Measurements from ENCODE around the gene IL6R. TPM values are rescaled to one million over a fixed set of nuclear protein-coding genes. Genes with fewer than 3 reads are reported as not detected.
A peak's percentile ranks its signal among the peaks of the same experiment; 100 is the strongest.

The IL6R gene
- total RNA-seq, 3 donors from 2014 or later: 31.8 to 43.9 (median 42.5) TPM

DNA sequence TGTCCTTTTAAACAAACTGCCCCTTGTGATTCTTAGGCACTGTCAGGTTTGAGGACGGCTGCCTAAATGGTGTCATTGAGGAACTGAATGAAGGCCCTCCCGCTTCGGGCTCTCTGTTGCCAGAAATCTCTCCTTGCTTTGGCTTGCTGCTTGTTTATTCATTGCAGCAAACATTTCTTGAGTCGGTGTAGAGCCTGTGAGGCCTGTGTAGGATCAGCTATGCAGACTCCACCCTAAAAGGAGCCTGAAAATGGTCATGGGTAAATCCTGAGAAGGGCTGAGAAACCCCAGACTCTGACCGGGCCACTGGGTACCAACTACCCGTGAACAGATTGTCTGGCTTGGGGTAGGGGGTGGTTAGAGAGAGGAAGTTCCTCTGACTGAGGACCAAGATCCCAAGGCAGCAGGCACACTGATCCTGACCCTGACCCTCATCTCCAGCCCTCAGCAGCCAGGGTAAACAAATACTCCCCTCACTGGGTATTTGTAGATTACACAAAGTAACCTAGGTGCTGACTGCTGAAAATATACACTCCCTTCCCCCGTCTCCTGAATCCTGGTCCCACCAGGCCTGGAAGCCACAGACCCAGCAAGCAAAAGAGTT is 3.1 kb downstream of the IL6R start:
- Histone ChIP-seq H3K36me3 (ENCODE audit: low read depth) (no peaks in the 10 kb centered on the region), H3K9me3 (no peaks in the 10 kb centered on the region), H3K4me1 (ENCODE audit: low read depth) (peaks cover 30% of the 10 kb centered on the region), H3K4me3 (no peak overlapping the region)
- ATAC-seq (no peak), DNase-seq (peak in 1 of 3 donors; percentile 38)
- TF ChIP-seq, protein P1, sequence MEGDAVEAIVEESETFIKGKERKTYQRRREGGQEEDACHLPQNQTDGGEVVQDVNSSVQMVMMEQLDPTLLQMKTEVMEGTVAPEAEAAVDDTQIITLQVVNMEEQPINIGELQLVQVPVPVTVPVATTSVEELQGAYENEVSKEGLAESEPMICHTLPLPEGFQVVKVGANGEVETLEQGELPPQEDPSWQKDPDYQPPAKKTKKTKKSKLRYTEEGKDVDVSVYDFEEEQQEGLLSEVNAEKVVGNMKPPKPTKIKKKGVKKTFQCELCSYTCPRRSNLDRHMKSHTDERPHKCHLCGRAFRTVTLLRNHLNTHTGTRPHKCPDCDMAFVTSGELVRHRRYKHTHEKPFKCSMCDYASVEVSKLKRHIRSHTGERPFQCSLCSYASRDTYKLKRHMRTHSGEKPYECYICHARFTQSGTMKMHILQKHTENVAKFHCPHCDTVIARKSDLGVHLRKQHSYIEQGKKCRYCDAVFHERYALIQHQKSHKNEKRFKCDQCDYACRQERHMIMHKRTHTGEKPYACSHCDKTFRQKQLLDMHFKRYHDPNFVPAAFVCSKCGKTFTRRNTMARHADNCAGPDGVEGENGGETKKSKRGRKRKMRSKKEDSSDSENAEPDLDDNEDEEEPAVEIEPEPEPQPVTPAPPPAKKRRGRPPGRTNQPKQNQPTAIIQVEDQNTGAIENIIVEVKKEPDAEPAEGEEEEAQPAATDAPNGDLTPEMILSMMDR (IDR thresholded peaks at IDR 0.05): no peak
- intact Hi-C loops (cut with DNase I, micrococcal nuclease): loop anchor here in 1 of 2 donors (10.0 kb wide), 1 partner anchor 57 kb away; no protein-coding TSS in a partner anchor

DNA sequence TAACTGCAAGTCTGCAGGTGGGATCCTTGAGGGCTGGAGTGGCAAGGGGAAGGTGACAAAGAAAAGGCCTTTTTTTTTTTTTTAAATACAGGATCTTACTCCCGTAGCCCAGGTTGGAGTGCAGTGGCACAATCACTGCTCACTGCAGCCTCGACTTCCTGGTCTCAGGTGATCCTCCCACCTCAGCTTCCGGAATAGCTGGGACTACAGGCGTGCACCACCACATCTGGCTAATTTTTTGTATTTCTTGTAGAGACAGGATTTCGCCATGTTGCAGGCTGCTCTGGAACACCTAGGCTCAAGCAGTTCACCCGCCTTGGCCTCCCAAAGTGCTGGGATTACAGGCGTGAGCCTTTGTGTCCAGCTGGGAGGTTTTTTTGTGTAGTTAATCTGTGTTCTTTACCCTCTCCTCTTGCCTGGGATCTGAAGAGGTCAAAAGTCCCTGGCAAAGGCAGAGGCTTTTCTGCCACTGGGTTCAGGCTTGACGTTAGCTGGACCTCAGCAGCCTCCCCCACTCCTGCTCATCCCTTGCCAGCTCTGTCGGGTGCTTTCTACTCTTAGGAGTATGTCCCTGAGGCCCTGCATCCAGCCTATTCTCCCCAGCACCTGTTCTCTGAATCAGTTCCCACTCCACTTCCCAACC is 5.2 kb downstream of the IL6R start:
- DNase-seq (peak in 1 of 3 donors; percentile 31), ATAC-seq (no peak)
- intact Hi-C loops (cut with DNase I, micrococcal nuclease): no loop called here
- H3K4me3 ChIP-seq: no peak overlapping the region
- no peaks in the 10 kb centered on the region for H3K9me3 ChIP-seq
- no peaks in the 10 kb centered on the region for H3K36me3 ChIP-seq (ENCODE audit: low read depth)
- TF ChIP-seq, protein P1 (IDR thresholded peaks at IDR 0.05): no peak
- H3K4me1 ChIP-seq (ENCODE audit: low read depth): peaks cover 21% of the 10 kb centered on the region

DNA sequence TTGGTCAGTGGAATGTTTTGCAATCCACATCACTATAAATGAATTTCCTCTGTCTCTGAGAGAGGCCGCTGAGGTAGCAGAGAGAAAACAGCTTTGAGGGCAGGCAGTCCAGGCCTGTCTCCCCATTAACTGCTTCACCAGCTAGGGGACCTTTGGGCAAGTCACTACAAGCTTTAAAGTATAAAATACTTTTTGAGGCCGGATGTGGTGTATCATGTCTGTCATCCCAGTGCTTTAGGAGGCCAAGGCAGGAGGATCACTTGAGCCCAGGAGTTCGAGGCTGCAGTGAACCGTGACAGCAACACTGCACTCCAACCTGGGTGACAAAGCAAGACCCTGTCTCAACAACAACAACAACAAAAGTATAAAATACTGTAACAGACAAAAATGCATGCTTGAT is 6.4 kb downstream of the IL6R start:
- intact Hi-C loops (cut with DNase I, micrococcal nuclease): no loop called here
- no peaks in the 10 kb centered on the region for H3K36me3 ChIP-seq (ENCODE audit: low read depth)
- H3K9me3 ChIP-seq: no peaks in the 10 kb centered on the region
- ATAC-seq: no peak
- H3K4me1 ChIP-seq (ENCODE audit: low read depth): peaks cover 18% of the 10 kb centered on the region
- no peak for DNase-seq
- TF ChIP-seq, protein P1 (IDR thresholded peaks at IDR 0.05): no peak
- no peak overlapping the region for H3K4me3 ChIP-seq

DNA sequence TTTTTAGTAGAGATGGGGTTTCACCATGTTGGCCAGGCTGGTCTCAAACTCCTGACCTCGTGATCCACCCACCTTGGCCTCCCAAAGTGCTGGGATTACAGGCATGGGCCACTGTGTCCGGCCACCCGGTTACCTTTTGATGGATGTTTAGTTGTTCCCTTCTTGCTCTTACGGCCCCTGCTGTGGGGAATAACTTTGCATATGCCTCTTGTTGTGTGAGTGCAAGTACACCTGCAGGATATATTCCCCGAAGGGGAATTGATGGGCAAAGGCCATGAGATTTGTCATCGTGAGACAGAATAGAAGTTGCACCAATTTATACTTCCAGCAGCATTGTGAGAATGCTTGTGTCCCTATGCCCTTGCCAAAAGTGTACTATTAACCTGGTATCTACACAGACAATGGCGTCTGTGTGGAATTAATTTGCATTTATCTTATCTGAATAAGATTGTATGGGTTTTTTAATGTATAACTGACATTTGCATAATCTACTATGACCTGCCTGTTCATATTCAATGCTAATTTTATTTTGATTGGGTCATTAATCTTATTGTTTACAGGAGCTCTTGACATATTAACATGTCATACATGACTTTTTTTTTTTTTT is 8.1 kb downstream of the IL6R start:
- DNase-seq (no peak), ATAC-seq (no peak)
- H3K4me1 ChIP-seq (ENCODE audit: low read depth): peaks cover 15% of the 10 kb centered on the region
- no peak overlapping the region for H3K4me3 ChIP-seq
- TF ChIP-seq, protein P1 (IDR thresholded peaks at IDR 0.05): no peak
- H3K9me3 ChIP-seq: no peaks in the 10 kb centered on the region
- no peaks in the 10 kb centered on the region for H3K36me3 ChIP-seq (ENCODE audit: low read depth)
- intact Hi-C loops (cut with DNase I, micrococcal nuclease): no loop called here

DNA sequence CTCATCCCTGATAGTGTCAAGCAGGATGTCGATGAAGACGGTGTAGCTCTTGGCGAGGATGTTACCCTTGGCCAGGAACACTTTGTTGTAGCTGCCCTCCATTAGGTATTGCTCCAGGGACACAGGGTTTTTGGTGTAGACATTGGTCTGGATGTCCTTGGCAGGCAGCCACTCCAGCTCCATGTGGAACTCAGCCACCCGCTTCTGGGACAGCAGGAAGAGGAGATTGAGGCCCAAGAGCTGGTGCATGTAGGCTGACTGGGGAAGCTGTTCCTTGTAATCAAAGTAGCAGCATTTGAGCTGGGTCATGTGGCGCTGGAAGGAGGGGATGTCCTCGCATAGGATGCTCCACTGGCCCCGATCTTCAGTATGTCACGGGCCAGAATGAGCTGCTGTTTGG is 9.5 kb downstream of the IL6R start:
- Histone ChIP-seq H3K9me3 (no peaks in the 10 kb centered on the region), H3K36me3 (ENCODE audit: low read depth) (no peaks in the 10 kb centered on the region), H3K4me1 (ENCODE audit: low read depth) (peaks cover 28% of the 10 kb centered on the region), H3K4me3 (no peak overlapping the region)
- DNase-seq (peak in 1 of 3 donors; percentile 38), ATAC-seq (no peak)
- intact Hi-C loops (cut with DNase I, micrococcal nuclease): no loop called here
- TF ChIP-seq, protein P1 (IDR thresholded peaks at IDR 0.05): no peak
